H1 (cell line): Measurements from ENCODE around the gene SLC26A11. TPM values are rescaled to one million over a fixed set of nuclear protein-coding genes. Genes with fewer than 3 reads are reported as not detected.

Experiments used
- CTCF ChIA-PET: fragments of 300-600 bp; sonication (Branson Sonifier 250); formaldehyde crosslinking; loops from one replicate; lab custom pipeline; 2021; ENCODE audit not compliant: partially characterized antibody; lab: Charles Lee
- POLR2A ChIA-PET: fragments of 300-600 bp; sonication (Branson Sonifier 250); formaldehyde crosslinking; loops from one replicate; lab custom pipeline; 2021; ENCODE audit warnings: inconsistent platforms; ENCODE audit not compliant: partially characterized antibody; lab: Charles Lee
- DNase-seq, 2 experiments: peaks; one replicate each; pipeline versions ENCODE4 v3.0.0 to v3.0.0-alpha.2; 2010 to 2022; ENCODE audit warnings: low spot score in 2 of 2, low read depth in 1 of 2, mixed read lengths in 1 of 2
- FAIRE-seq: peaks from 2 replicates; lab custom pipeline; 2011; peaks lifted over from hg19 to GRCh38; lab: Jason Lieb, UNC
- H2AFZ ChIP-seq: 2 replicates; pipeline ENCODE4 v1.8.1; 2012; ENCODE audit warnings: low read length, inconsistent platforms
- H2AK5ac ChIP-seq: 2 replicates; pipeline ENCODE4 v1.6.1; 2013; ENCODE audit warnings: low read depth, low read length
- H2BK120ac ChIP-seq: replicated peaks from 2 replicates; pipeline ENCODE3; 2013; ENCODE audit warnings: low read depth, low read length, inconsistent platforms
- H2BK12ac ChIP-seq: 2 replicates; pipeline ENCODE4 v1.6.1; 2013; ENCODE audit warnings: low read depth, low read length
- H2BK15ac ChIP-seq: 2 replicates; pipeline ENCODE4 v1.6.1; 2013; ENCODE audit warnings: low read length
- H2BK20ac ChIP-seq: 2 replicates; pipeline ENCODE4 v1.6.1; 2013; ENCODE audit warnings: low read length
- H2BK5ac ChIP-seq: 2 replicates; pipeline ENCODE4 v1.6.1; 2013; ENCODE audit warnings: low read depth, low read length
- H3K14ac ChIP-seq: 2 replicates; pipeline ENCODE4 v1.6.1; 2013; ENCODE audit warnings: inconsistent platforms; ENCODE audit not compliant: insufficient read length
- H3K18ac ChIP-seq: 2 replicates; pipeline ENCODE4 v1.6.1; 2013; ENCODE audit warnings: low read length; ENCODE audit errors: extremely low read depth
- H3K23ac ChIP-seq: 2 replicates; pipeline ENCODE4 v1.6.1; 2013; ENCODE audit warnings: inconsistent platforms; ENCODE audit not compliant: insufficient read length
- H3K23me2 ChIP-seq: 2 replicates; pipeline ENCODE4 v1.6.1; 2013; ENCODE audit warnings: low read depth, low read length
- H3K27ac ChIP-seq: 2 replicates; pipeline ENCODE4 v1.6.1; 2011; ENCODE audit warnings: low read depth, low read length, inconsistent platforms
- H3K27me3 ChIP-seq, 4 experiments: replicated peaks in 1 of 4; 1 replicate in 1 of 4; 2 replicates in 3 of 4; pipeline versions ENCODE4 v1.6.1 to v1.8.1; 2011 to 2013; ENCODE audit warnings: low read length in 3 of 4, mild to moderate bottlenecking in 3 of 4, inconsistent platforms in 2 of 4, mixed read lengths in 2 of 4, moderate library complexity in 1 of 4; ENCODE audit not compliant: control insufficient read depth in 3 of 4, insufficient read depth in 3 of 4; ENCODE audit errors: extremely low read depth in 1 of 4
- H3K36me3 ChIP-seq, 4 experiments: 2 replicates each; pipeline versions ENCODE4 v1.6.1 to v1.8.1; 2011 to 2013; ENCODE audit warnings: mild to moderate bottlenecking in 4 of 4, low read length in 3 of 4, moderate library complexity in 2 of 4, control low read depth in 1 of 4, inconsistent platforms in 1 of 4; ENCODE audit not compliant: insufficient read depth in 4 of 4, control insufficient read depth in 2 of 4
- H3K4ac ChIP-seq: replicated peaks from 2 replicates; pipeline ENCODE3; 2013; ENCODE audit warnings: low read length, low read depth, mixed read lengths, inconsistent platforms; ENCODE audit not compliant: insufficient read length
- H3K4me1 ChIP-seq, 4 experiments: replicated peaks in 1 of 4; 1 replicate in 1 of 4; 2 replicates in 3 of 4; pipeline versions ENCODE4 v1.6.1 to v1.8.1; 2011 to 2013; ENCODE audit warnings: low read length in 3 of 4, inconsistent platforms in 2 of 4, mixed read lengths in 1 of 4; ENCODE audit not compliant: insufficient read depth in 4 of 4, control insufficient read depth in 3 of 4
- H3K4me2 ChIP-seq, 2 experiments: 2 replicates each; pipeline versions ENCODE4 v1.6.1 to v1.8.1; 2011 to 2013; ENCODE audit warnings: low read depth in 2 of 2, low read length in 2 of 2, control low read depth in 1 of 2, inconsistent platforms in 1 of 2, mild to moderate bottlenecking in 1 of 2; ENCODE audit not compliant: insufficient read depth in 1 of 2
- H3K4me3 ChIP-seq, 4 experiments: fragments of 200-600, 300-600 bp in 1 of 4; sonication (generic), shearing (Covaris generic), sonication (Bioruptor Twin) in 1 of 4; 2 replicates each; pipeline versions ENCODE4 v1.5.1 to v1.8.1; 2011 to 2016; ENCODE audit warnings: low read length in 4 of 4, low read depth in 3 of 4, control low read depth in 2 of 4, inconsistent platforms in 2 of 4, mild to moderate bottlenecking in 2 of 4, mixed read lengths in 1 of 4, moderate library complexity in 1 of 4; ENCODE audit not compliant: insufficient read depth in 2 of 4; ENCODE audit errors: extremely low read depth in 1 of 4
- H3K56ac ChIP-seq: replicated peaks from 2 replicates; pipeline ENCODE3; 2013; ENCODE audit warnings: low read depth, mild to moderate bottlenecking, mixed read lengths, low read length, inconsistent platforms; ENCODE audit not compliant: insufficient read length
- H3K79me1 ChIP-seq: 2 replicates; pipeline ENCODE4 v1.6.1; 2013; ENCODE audit warnings: low read depth, low read length, control low read depth
- H3K79me2 ChIP-seq, 2 experiments: 2 replicates each; pipeline versions ENCODE4 v1.6.1 to v1.8.1; 2012 to 2013; ENCODE audit warnings: low read length in 2 of 2, mild to moderate bottlenecking in 2 of 2, inconsistent platforms in 1 of 2; ENCODE audit not compliant: insufficient read depth in 2 of 2, control insufficient read depth in 1 of 2
- H3K9ac ChIP-seq, 4 experiments: replicated peaks in 1 of 4; 1 replicate in 1 of 4; 2 replicates in 3 of 4; pipeline versions ENCODE4 v1.6.1 to v1.8.1; 2011 to 2013; ENCODE audit warnings: low read depth in 3 of 4, low read length in 3 of 4, control low read depth in 2 of 4, mild to moderate bottlenecking in 2 of 4, moderate library complexity in 2 of 4, inconsistent platforms in 1 of 4; ENCODE audit errors: extremely low read depth in 1 of 4
- H3K9me3 ChIP-seq, 2 experiments: 2 replicates each; pipeline versions ENCODE4 v1.6.1 to v1.8.1; 2012 to 2013; ENCODE audit warnings: mild to moderate bottlenecking in 2 of 2, moderate library complexity in 2 of 2, control low read depth in 1 of 2, inconsistent platforms in 1 of 2, low read depth in 1 of 2, low read length in 1 of 2, mixed read lengths in 1 of 2; ENCODE audit not compliant: insufficient read depth in 2 of 2
- H4K20me1 ChIP-seq, 2 experiments: replicated peaks in 1 of 2; 2 replicates each; pipeline versions ENCODE3 to v1.8.1; 2011 to 2013; ENCODE audit warnings: inconsistent platforms in 2 of 2, low read length in 2 of 2, mild to moderate bottlenecking in 1 of 2; ENCODE audit not compliant: insufficient read depth in 2 of 2, control insufficient read depth in 1 of 2
- H4K5ac ChIP-seq: 2 replicates; pipeline ENCODE4 v1.6.1; 2013; ENCODE audit warnings: low read length, low read depth, mixed read lengths, inconsistent platforms; ENCODE audit not compliant: insufficient read length
- H4K8ac ChIP-seq: 2 replicates; pipeline ENCODE4 v1.8.0; 2013; ENCODE audit warnings: mild to moderate bottlenecking, moderate library complexity, low read length, inconsistent platforms; ENCODE audit not compliant: insufficient read depth; ENCODE audit errors: extremely low read depth
- H4K91ac ChIP-seq: replicated peaks from 2 replicates; pipeline ENCODE3; 2013; ENCODE audit warnings: low read length, mixed read lengths, inconsistent platforms; ENCODE audit not compliant: insufficient read length
- BRCA1 ChIP-seq: IDR thresholded peaks from 2 replicates; pipeline ENCODE4 v1.6.1; 2012; ENCODE audit warnings: low read depth, low read length, improper control_type of control experiment
- CHD2 ChIP-seq: IDR thresholded peaks from 2 replicates; pipeline ENCODE4 v1.6.1; 2012; ENCODE audit warnings: low read length, improper control_type of control experiment
- KDM4A ChIP-seq: IDR thresholded peaks from one replicate; pipeline ENCODE4 v1.7.1; 2012; ENCODE audit warnings: low read depth, mild to moderate bottlenecking, moderate library complexity, low read length, inconsistent platforms; ENCODE audit not compliant: severe bottlenecking
- RBBP5 ChIP-seq: IDR thresholded peaks from 2 replicates; pipeline ENCODE4 v1.7.1; 2012; ENCODE audit warnings: low read depth, mild to moderate bottlenecking, inconsistent platforms, low read length, moderate library complexity, borderline replicate concordance
- SP2 ChIP-seq: IDR thresholded peaks from 2 replicates; pipeline ENCODE4 v1.6.1; 2012; ENCODE audit warnings: mild to moderate bottlenecking, low read length, inconsistent platforms
- TCF12 ChIP-seq: IDR thresholded peaks from 2 replicates; pipeline ENCODE4 v1.6.1; 2011; ENCODE audit warnings: low read depth, mild to moderate bottlenecking, low read length
- WGBS, 2 experiments: shearing (Covaris generic) in 1 of 2; methylation state at CpG; one replicate each; pipeline versions ENCODE4 v1.1.6 to v1.1.7; 2013 to 2015; ENCODE audit warnings: low lambda C conversion rate in 2 of 2, mixed read lengths in 2 of 2, inconsistent platforms in 1 of 2, low coverage in 1 of 2, missing lambda C conversion rate in 1 of 2; ENCODE audit not compliant: insufficient replicate concordance in 2 of 2, insufficient coverage in 1 of 2, insufficient read length in 1 of 2; ENCODE audit errors: extremely low coverage in 1 of 2, missing lambda C conversion rate in 1 of 2; 5-methylcytosine and 5-hydroxymethylcytosine counted together
- polyA plus RNA-seq, 7 experiments: library from polyadenylated mRNA; depleted of rRNA in 3 of 7; stranded (reverse) in 5 of 7; unstranded in 2 of 7; fragments of >200 nt in 5 of 7; fragments of 200-250 nt in 2 of 7; gene quantifications; 1 replicate in 5 of 7; 2 replicates in 1 of 7; 4 replicates in 1 of 7; pipeline versions ENCODE4 v1.2.1 to v1.2.3, GENCODE V29; 2011 to 2013; ENCODE audit warnings: missing spikeins in 2 of 7, mixed read lengths in 2 of 7
- total RNA-seq: library from RNA; stranded (reverse); fragmentation: NEBNext Ultra II Directional; extraction: Animal tissue kit (Norgen Biotek cat#: 25700); gene quantifications from 2 replicates; pipeline ENCODE4 v1.2.1, GENCODE V29; 2021
- TF ChIP-seq, protein P1 (sequence below): IDR thresholded peaks from 2 replicates; pipeline ENCODE4 v1.6.1; 2011; ENCODE audit warnings: low read length, improper control_type of control experiment
- TF ChIP-seq, protein P2 (sequence below): IDR thresholded peaks from 2 replicates; pipeline ENCODE4 v1.6.1; 2012; ENCODE audit warnings: low read length, inconsistent platforms
- TF ChIP-seq, protein P3 (sequence below): IDR thresholded peaks from 2 replicates; pipeline ENCODE4 v1.6.1; 2012; ENCODE audit warnings: inconsistent platforms
- TF ChIP-seq, protein P4 (sequence below): IDR thresholded peaks from 2 replicates; pipeline ENCODE4 v1.6.1; 2012; ENCODE audit warnings: inconsistent platforms

The SLC26A11 gene
- total and polyA plus RNA-seq, 2 of the 8 experiments (the other 6 are each of a cell fraction or from before 2014, with no cell fraction given): 15.5 to 25.9 TPM

DNA sequence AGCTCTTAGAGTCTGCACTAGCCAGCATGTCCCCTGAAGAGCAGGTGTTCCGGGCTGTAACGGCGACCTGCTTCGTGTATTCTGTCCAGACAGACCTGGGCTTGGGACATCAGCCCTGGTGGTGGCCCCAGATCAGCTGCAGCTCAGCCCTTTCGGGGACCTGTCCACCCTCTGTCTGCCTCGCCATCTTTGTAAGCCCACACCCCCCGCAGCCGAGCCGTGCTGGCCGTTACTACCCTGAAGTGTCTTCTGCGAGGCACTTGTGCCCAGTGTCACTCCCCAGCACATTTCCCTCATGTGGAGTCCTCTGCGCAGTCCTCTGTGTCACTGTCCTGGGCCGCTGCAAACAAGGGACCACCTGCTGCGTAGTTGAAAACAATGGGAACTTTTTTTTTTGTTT is 40.0 kb upstream of the SLC26A11 start:
- Histone ChIP-seq H3K23ac (no peak overlapping the region), H3K56ac (no peak overlapping the region), H2BK20ac (no peak overlapping the region), H4K5ac (no peak overlapping the region), H3K14ac (no peak overlapping the region), H2AK5ac (no peak overlapping the region), H2BK120ac (no peak overlapping the region), H3K27ac (no peak overlapping the region), H4K20me1 (no peaks in the 10 kb centered on the region), H3K4me3 (no peak overlapping the region), H3K23me2 (no peaks in the 10 kb centered on the region), H3K79me2 (no peaks in the 10 kb centered on the region), H3K4me2 (no peak overlapping the region), H3K18ac (no peak overlapping the region), H2BK5ac (no peak overlapping the region), H3K9me3 (no peaks in the 10 kb centered on the region), H3K4ac (no peak overlapping the region), H2BK15ac (no peak overlapping the region), H3K79me1 (no peaks in the 10 kb centered on the region; the same call in 1 of the 2 replicates), H2AFZ (no peak overlapping the region), H2BK12ac (no peak overlapping the region), H3K36me3 (no peaks in the 10 kb centered on the region), H4K91ac (no peak overlapping the region), H3K4me1 (peaks cover 0 to 3% (median under 1%) of the 10 kb centered on the region in 4 experiments; a peak in 2 of 7 replicates), H3K27me3 (no peaks in the 10 kb centered on the region), H4K8ac (peak overlapping the region; percentile 65; the same call in 1 of the 2 replicates), H3K9ac (no peak overlapping the region)
- FAIRE-seq (no peak), DNase-seq (no peak)
- CTCF ChIA-PET: interaction anchor here (0.9 to 8.9 kb wide), 5 partner anchors 12 to 72 kb away, joined by 3 to 73 read pairs (median 4); no protein-coding TSS in a partner anchor
- POLR2A ChIA-PET: interaction anchor here (1.1 kb wide), 1 partner anchor 8 kb away, joined by 3 read pairs; no protein-coding TSS in a partner anchor
- WGBS, 2 experiments: 93% methylated on average over 14 of the region's 14 CpGs; no CpG with 5 or more reads in 1 of the 2 experiments
- TF ChIP-seq RBBP5 (no peak), CHD2 (no peak), TCF12 (no peak), BRCA1 (no peak), SP2 (no peak), KDM4A (no peak)
- TF ChIP-seq, protein P1, sequence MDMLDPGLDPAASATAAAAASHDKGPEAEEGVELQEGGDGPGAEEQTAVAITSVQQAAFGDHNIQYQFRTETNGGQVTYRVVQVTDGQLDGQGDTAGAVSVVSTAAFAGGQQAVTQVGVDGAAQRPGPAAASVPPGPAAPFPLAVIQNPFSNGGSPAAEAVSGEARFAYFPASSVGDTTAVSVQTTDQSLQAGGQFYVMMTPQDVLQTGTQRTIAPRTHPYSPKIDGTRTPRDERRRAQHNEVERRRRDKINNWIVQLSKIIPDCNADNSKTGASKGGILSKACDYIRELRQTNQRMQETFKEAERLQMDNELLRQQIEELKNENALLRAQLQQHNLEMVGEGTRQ: no peak
- TF ChIP-seq, protein P2, sequence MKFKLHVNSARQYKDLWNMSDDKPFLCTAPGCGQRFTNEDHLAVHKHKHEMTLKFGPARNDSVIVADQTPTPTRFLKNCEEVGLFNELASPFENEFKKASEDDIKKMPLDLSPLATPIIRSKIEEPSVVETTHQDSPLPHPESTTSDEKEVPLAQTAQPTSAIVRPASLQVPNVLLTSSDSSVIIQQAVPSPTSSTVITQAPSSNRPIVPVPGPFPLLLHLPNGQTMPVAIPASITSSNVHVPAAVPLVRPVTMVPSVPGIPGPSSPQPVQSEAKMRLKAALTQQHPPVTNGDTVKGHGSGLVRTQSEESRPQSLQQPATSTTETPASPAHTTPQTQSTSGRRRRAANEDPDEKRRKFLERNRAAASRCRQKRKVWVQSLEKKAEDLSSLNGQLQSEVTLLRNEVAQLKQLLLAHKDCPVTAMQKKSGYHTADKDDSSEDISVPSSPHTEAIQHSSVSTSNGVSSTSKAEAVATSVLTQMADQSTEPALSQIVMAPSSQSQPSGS: no peak
- TF ChIP-seq, protein P3, sequence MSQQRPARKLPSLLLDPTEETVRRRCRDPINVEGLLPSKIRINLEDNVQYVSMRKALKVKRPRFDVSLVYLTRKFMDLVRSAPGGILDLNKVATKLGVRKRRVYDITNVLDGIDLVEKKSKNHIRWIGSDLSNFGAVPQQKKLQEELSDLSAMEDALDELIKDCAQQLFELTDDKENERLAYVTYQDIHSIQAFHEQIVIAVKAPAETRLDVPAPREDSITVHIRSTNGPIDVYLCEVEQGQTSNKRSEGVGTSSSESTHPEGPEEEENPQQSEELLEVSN: no peak
- TF ChIP-seq, protein P4, sequence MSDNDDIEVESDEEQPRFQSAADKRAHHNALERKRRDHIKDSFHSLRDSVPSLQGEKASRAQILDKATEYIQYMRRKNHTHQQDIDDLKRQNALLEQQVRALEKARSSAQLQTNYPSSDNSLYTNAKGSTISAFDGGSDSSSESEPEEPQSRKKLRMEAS: no peak
